ENCODE measurements around the gene GPC1.

GPC1 gene

GRCh38 chr2:240397924-240398645 is 37.4 kb upstream of the GPC1 start:
- DNase-seq = no peak

- DNase-seq = no peak
Observed at GRCh38 chr2:240398661-240399267, 36.7 kb upstream of the GPC1 start.

GRCh38 chr2:240399419-240400324 is 35.8 kb upstream of the GPC1 start:
- no peak for DNase-seq

GRCh38 chr2:240400371-240401161 is 34.9 kb upstream of the GPC1 start:
- no peak for DNase-seq

GRCh38 chr2:240401308-240401707 is 34.2 kb upstream of the GPC1 start:
- no peak for DNase-seq

GRCh38 chr2:240401781-240402551 is 33.5 kb upstream of the GPC1 start:
- DNase-seq = no peak

- no peak for DNase-seq
Observed at GRCh38 chr2:240402566-240403272, 32.7 kb upstream of the GPC1 start.

- DNase-seq = no peak
Observed at GRCh38 chr2:240403396-240404104, 31.9 kb upstream of the GPC1 start.

DNA sequence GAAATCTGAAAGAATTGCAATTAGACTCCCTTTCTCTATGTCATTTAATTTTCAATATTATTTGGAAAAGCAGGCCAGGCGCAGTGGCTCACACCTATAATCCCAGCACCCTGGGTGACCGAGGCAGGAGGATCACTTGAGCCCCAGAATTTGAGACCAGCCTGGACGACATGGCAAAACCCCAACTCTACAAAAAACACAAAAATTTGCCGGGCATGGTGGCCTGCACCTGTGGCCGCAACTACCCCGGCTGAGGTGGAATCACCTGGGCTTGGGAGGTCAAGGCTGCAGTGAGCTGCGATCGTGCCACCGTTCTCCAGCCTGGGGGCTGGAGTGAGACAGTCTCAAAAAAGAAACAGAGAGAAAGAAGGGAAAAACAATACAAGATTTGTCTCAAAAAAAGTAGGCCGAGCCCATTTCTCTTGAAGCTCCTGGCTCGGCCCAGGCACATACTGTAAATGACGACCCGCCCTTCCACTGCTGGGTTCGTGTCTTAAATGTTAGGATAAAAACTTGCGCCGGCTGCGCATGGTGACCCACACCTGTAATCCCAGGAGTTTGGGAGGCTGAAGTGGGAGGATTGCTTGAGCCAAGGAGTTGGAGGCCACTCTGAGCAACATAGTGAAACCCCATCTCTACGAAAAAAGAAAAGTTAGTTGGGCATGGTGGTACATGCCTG is 31.1 kb upstream of the GPC1 start:
- DNase-seq = no peak

DNA sequence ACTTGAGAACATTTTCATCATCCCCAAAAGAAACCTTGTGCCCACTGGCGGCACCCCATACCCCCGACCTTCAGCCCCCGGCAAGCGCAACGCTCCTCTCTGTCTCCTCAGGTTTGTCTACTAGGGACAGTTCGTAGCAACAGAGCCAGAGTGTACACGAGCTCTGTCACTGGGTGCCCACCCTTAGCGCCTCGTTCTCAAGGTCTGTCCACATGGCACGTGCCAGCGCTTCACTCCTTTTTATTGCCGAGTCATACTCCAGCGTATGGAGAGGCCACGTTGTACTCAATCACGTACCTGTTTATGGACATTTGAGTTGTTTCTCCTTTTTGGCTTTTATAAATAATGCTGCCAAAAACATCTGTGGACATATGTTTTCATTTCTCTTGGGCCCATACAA is 30.3 kb upstream of the GPC1 start:
- no peak for DNase-seq

DNA sequence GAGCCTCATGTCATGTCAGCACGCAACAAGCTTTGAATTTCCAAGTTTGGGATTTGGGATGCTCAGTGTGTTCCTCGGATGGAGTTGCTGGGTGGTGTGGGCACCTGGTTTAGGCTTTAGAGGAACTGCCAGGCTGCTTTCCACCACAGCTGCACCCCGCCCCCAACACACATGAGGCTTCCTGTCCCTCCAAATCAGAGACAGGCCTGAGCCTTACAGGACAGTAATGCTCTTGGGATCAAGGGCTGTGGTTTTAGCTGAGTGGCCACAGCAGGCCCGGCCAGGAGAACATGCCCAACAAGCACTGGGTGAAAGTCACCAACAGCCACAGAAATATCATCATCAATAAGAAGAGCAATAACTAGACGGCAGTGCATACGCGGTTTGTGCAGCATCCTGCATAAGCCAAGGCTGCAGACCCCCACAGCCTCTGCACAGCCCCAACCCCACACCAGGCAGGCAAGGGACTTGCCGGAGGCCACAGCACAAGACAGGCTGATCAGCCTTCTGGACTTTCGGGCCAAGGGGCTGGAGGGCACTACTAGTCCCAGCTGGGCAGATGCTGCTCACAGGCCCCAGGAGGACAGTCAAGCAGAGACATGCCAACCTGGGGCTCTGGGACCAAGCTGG is 29.7 kb upstream of the GPC1 start:
- no peak for DNase-seq

DNA sequence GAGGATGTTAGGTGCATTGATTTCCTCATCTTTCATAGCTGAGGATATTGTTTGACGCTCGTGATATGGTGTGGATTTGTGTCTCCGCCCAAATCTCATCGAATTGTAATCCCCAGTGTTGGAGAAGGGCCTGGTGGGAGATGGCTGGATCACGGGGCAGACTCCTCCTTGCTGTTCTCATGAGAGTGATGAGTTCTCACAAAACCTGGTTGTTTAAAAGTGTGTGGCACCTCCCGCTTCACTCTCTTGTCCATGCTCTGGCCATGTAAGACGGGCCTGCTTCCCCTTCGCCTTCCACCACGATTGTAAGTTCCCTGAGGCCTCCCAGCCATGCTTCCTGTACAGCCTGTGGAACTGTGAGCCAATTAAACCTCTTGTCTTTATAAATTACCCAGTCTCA is 28.4 kb upstream of the GPC1 start:
- no peak for DNase-seq

GRCh38 chr2:240410004-240410403 is 25.5 kb upstream of the GPC1 start:
- no peak for DNase-seq

DNA sequence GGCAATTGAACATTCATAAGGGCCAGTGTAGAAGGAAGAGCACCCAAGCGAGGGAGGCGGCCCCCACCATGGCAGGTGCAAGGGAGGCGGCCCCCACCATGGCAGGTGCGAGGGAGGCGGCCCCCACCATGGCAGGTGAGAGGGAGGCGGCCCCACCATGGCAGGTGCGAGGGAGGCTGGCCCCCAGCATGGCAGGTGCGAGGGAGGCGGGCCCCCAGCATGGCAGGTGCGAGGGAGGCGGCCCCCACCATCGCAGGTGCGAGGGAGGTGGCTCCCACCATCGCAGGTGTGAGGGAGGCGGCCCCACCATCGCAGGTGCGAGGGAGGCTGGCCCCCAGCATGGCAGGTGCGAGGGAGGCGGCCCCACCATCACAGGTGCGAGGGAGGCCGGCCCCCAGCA is 24.7 kb upstream of the GPC1 start:
- no peak for DNase-seq

DNA sequence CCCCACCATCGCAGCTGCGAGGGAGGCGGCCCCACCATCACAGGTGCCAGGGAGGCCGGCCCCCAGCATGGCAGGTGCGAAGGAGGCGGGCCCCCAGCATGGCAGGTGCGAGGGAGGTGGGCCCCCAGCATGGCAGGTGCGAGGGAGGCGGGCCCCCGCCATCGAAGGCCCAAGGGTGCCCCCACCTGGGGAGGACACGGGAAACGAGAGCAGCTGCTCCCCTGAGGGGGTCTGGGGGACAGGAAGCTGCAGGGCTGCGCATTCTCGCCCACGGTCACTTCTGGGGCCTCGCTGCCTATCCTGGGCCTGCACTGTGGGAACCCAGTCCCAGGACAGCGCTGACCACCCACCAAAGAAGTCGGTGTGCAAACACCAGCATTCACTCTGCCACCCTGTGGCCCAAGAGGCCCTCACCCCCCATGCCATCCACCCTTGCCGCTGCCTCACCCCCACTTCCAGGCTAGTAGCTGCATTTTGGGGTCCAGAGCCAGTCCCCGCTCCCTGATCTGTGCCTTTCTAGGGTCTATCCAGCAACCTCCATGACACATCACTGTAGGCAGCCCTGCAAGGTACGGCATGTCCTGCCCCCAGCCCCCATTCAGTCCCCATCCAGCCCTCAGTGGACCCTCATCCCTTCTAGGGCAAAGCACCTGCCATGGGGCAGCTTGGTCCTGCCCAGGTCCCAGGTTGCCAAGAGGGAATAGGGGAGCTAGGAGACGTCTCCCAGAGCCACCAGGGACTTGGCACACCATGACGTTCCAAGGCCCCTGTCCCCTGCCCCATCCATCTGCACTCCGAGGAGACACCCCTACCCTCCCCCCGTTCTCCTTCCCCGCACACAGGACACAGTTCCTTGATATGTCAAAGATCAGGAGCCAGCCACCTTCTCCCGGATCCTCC is 24.0 kb upstream of the GPC1 start:
- no peak for DNase-seq

- DNase-seq = no peak
Observed at GRCh38 chr2:240412211-240412861, 23.1 kb upstream of the GPC1 start.

- DNase-seq = no peak
Observed at GRCh38 chr2:240412975-240413812, 22.3 kb upstream of the GPC1 start.

All from T-helper 9 cell (primary cell).